H4 (cell line): ENCODE data around the gene GPX4. TPM values are rescaled to one million over a fixed set of nuclear protein-coding genes. Genes with fewer than 3 reads are reported as not detected.

Experiments
- DNase-seq: peaks from one replicate; pipeline ENCODE4 v3.0.0-alpha.2; 2015; ENCODE audit warnings: low spot score
- total RNA-seq: library from RNA; depleted of rRNA; stranded (reverse); fragments of >200 nt; shearing (Covaris generic); gene quantifications from 2 replicates; pipeline ENCODE4 v1.2.3, GENCODE V29; 2014; rRNA removed

GPX4 gene
- total RNA-seq, 1 experiment from 2014 or later = 470 TPM

DNA sequence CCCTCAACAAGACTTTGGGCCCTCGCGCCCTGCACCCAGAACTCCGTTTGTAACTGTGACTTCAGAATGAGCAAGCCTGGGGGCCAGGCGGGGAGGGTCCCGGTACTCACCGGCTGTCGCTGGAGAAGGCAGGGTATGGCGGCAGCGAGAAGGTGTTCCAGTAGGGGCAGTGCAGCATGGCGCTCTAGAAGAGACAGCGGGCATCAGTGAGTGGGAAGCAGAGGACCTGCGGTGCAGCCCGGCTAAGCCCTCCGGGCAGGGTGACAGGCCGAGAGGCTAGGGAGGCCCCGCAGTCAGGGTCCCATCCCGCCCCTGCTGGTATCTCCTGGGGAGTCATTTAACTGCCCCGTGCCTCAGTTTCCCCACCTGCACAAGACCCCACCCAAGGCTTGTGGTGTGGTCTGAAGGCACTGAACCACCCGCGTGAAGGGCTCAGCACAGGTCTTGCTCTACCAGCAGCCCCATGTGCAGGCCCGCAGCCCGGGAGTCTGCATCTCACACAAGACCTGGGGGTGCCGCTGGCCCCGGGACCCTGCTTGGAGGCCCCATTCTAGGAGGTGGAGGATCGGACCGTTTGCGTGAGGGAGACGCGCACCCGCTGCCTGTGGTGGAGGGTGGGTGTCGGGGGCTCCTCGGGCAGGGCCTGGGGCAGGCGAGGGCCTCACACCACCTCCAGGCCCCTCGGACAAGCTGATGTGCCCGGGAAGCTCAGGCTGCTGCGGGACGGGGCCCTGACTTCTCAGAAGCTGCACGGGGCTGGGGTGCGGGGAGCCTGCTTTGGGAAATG, 45.7 kb downstream of the GPX4 start:
- DNase-seq = no peak

DNA sequence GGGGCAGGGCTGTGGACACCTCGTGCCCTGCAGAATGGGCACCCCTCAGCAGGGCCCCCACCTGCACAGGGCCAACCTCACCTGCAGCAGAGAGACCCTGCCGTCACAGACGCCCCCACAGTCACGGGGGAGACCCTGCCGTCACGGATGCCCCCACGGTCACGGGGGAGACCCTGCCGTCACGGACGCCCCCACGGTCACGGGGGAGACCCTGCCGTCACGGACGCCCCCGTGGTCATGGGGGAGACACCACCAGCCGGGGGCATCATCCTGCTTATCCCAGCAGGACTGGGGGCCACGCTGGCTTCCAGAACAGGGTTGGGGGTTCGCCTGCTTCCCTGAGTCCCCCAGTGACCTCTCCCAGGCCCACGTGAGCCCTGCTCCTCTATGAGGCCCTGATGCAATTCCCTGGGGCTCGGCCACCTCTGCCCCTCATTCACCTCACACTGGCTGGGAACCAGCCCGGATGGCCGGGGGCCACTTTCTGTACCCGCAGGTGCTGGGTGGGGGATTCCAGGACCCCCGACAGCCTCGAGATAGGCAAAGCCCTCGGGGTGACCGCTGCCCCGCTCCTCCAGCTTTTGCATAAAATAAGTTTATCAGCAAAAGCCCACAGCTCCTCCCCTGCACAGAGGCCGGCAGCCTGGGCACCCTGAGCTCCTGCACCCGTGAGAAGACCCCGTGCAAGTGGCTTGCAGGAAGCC, 46.7 kb downstream of the GPX4 start:
- no peak for DNase-seq

DNA sequence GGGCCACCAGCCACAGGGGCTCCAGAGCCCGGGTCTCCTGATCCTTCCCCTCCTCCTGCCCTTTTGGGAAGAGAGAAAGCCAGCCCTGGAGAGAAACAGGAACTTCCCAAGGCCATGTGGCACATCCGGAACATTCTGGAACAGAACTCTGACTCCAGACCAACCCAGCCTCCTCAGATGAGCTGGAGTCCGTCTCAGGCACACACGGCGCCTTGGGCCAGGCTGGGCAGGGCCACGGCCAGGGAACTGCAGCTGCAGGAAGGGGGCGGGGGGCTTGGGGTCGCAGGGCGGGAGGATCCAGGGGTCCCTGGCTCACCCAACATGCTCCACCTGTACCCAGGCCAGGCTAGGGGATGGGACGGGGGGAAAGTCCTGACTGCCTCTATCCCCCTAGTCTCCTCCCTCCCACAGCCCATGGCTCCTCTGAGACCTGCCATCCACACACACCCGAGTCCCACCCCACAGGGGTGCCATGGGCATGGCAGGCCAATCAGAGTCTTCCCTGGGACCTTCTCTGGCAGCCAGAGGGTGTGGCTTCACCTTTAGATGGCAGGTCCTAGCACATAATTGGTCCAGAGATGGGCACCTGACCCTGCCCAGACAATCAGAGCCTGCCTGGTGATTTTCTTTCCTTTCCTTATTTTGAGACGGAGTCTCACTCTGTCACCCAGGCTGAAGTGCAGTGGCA, 47.4 kb downstream of the GPX4 start:
- no peak for DNase-seq

DNA sequence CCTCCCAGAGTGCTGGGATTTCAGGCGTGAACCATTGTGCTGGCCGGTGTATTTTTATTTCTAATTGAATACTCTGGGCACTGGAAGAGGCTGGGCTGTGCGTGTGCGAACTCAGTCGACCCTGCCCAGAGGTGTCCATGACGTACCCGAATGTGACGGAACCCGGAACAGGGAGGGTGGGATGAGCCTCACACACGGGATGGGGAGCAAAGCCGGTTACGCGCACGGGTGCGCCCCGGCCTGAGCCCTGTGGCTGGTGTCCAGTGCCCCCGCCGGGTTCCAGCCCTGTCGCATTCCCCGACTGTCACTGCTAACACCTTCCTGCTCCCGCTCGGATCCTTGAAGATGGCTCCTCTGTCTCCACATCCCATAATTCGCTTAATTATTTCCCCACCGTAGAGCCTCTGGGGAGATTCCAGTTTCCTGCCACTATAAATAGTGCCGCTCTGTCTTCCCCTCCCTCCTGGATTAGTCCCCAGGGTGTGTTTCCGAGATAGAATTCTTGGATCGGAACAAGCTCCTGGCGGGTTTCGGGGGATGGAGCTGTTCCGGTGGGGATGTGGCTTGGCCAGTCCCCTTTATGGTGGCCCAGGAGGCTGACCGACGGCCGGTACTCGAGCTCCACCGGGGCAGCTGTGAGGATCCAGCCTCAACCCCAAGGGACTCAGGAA, 48.3 kb downstream of the GPX4 start:
- no peak for DNase-seq

DNA sequence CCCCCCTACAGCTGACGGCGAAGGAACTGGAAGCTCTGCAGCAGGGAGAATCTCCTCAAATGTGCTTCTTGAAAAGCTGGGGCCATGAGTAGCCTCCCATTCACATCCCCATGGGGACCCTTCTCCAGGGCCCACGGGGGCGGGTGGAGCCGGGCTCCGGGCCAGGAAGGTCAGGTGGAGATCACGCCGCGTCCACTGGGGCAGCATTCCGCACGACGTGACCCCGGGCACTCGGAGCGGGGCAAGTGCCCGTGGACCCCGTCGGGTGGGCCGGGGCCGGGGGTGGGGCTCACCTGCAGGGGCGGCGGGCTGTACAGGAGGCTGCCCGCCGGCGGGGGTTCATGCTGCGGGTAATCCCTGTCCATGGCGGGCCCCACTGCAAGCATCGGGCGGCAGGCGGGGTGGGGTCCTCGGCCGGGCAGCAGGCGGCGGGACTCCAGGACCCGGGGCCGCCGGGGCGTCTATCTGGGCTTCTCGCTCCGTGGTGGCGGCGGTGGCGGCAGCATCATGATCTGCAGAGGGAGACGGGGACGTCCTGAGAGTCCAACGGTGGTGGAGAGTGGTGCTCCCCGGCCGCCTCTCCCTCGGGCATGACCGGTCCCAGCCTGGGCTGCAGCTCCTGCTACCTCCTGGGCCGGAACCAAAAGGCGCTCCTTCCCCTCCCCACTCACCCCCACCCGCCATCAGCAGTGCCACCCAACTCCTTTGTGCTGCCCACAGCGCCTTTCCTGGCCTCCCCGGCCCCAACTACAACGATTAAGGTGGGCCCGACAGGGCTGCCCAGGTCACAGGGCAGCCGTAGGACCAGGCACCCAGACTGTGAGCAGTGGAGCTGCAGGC, 50.3 kb downstream of the GPX4 start:
- no peak for DNase-seq

DNA sequence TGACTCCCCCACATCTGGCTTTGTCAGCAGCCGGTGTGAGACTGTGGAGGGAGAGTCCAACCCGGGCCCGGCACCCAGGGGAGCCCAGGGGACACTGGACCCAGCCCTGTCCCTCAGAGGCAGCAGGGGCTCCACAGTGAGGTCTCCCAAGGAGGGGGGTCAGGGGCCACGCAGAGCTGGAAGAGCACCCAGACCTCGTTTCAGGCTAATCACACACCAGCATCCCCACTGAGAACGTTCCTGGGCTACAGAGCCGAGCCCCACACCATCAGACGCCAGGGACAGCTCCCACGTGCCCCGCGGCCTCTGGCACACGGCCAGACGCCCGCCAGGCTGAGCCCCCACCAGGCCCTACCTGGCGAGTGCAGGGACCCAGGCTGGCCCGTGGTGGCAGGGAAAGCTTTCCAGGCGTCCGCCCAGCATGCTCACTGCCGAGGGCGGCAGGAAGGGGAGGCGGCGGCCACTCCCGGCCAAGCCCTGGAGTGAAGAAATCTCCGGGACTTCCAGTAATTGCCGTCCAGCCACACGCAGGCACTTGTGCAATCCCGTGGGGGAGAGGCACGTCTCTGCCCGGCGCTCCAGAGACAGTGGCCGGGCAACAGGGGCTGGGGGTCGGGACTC, 51.0 kb downstream of the GPX4 start:
- peak; percentile 78 for DNase-seq

DNA sequence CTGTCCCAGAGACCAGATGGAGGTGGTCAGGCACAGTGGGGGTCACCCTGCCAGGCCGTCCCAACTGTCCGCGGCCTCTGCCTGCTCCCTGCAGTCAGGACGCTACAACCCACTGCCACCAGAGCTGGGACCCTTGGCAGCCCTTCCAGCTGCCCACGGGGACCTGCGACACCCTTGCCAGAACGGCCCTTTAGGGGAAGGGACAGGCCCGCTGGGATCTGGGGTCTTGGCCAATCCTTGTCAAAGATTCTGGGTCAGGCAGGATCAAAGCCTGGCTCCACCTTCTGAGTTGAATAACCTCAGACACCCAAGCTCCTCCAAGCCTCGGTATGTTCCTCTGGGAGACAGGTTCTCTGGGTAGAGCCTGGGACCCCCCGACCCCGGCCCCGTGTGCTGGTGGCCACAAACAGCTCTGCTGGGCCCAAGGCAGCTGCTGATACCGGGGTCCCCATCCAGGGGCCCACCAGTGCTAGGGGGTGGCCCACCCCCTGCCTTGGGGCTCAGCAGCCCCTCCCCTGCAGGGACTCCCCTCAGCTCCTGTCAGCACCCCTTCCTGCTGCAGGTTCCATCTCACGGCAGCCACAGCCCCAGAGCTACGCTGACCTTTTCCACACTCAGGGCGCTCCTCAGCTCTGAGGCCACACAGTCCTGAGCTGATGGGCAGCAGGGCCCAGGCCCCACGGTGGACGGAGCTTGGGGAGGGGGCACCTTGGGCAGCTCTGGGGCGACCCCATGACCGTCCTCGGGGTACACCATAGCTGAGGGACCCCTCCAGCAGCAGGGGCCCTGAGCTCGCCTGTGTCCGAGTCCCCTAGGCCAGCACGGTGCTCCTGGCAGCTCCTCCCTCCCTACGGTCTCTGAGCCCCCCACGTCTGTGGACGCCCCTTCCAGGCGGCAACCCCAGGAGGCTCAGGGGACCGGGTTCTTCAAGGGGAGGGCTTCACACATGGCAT, 51.8 kb downstream of the GPX4 start:
- no peak for DNase-seq

Other genes starting within 250 kb of the GPX4 start
- 2.3 and 3.5 TPM in 2 replicates for gene CFD, start 244.3 kb upstream of the GPX4 start, total RNA-seq
- 16.6 and 27.4 TPM in 2 replicates for gene MED16, start 210.8 kb upstream of the GPX4 start, total RNA-seq
- not detected in 2 replicates for gene RNU6-9, start 210.5 kb upstream of the GPX4 start, total RNA-seq
- gene R3HDM4, start 190.8 kb upstream of the GPX4 start, total RNA-seq = 20.3 and 26.8 TPM in 2 replicates
- gene KISS1R, start 186.7 kb upstream of the GPX4 start, total RNA-seq = not detected in 2 replicates
- 2.3 and 9.0 TPM in 2 replicates for gene ARID3A, start 178.0 kb upstream of the GPX4 start, total RNA-seq
- 61.9 and 77.2 TPM in 2 replicates for gene WDR18, start 119.6 kb upstream of the GPX4 start, total RNA-seq
- 0.23 TPM in 1 of 2 replicates, not detected in the other for gene GRIN3B, start 103.6 kb upstream of the GPX4 start, total RNA-seq
- 57.0 and 72.5 TPM in 2 replicates for gene TMEM259, start 82.9 kb upstream of the GPX4 start, total RNA-seq
- not detected in 2 replicates for gene RNU6-2, start 82.5 kb upstream of the GPX4 start, total RNA-seq
- gene CNN2, start 77.4 kb upstream of the GPX4 start, total RNA-seq = 111 and 123 TPM in 2 replicates
- 2.9 and 3.6 TPM in 2 replicates for gene ABCA7, start 63.9 kb upstream of the GPX4 start, total RNA-seq
- gene ARHGAP45, start 36.8 kb upstream of the GPX4 start, total RNA-seq = 2.4 and 3.2 TPM in 2 replicates
- gene POLR2E, start 8.6 kb upstream of the GPX4 start, total RNA-seq = 237 and 244 TPM in 2 replicates
- gene SBNO2, start 70.3 kb downstream of the GPX4 start, total RNA-seq = 8.6 and 14.8 TPM in 2 replicates
- 17.4 and 28.7 TPM in 2 replicates for gene STK11, start 101.8 kb downstream of the GPX4 start, total RNA-seq
- gene CBARP, start 134.0 kb downstream of the GPX4 start, total RNA-seq = 0.37 and 1.2 TPM in 2 replicates
- gene ATP5F1D, start 137.8 kb downstream of the GPX4 start, total RNA-seq = 34.9 and 37.0 TPM in 2 replicates
- 2.4 and 4.2 TPM in 2 replicates for gene MIDN, start 144.6 kb downstream of the GPX4 start, total RNA-seq
- 196 and 197 TPM in 2 replicates for gene CIRBP, start 165.3 kb downstream of the GPX4 start, total RNA-seq
- gene FAM174C, start 171.5 kb downstream of the GPX4 start, total RNA-seq = 49.8 and 59.5 TPM in 2 replicates
- gene EFNA2, start 181.9 kb downstream of the GPX4 start, total RNA-seq = 1.0 and 3.3 TPM in 2 replicates